H1 (cell line): ENCODE measurements around the gene RCC2. TPM values are rescaled to one million over a fixed set of nuclear protein-coding genes. Genes with fewer than 3 reads are reported as not detected.

Experiments used
- BACH1 ChIP-seq: IDR thresholded peaks from 2 replicates; pipeline ENCODE4 v1.6.1; 2012; ENCODE audit warnings: low read length, improper control_type of control experiment
- BCL11A ChIP-seq, 2 experiments: IDR thresholded peaks; one replicate each; pipeline ENCODE4 v1.6.1; 2011; ENCODE audit warnings: low read depth in 2 of 2, low read length in 2 of 2, mild to moderate bottlenecking in 2 of 2
- CBX8 ChIP-seq: fragments of 300-800, 300-1000 bp; sonication (generic); IDR thresholded peaks from 2 replicates; pipeline ENCODE4 v1.7.1; 2016; ENCODE audit warnings: low read depth, low read length, borderline replicate concordance
- CHD1 ChIP-seq: IDR thresholded peaks from 2 replicates; pipeline ENCODE4 v1.6.1; 2012; ENCODE audit warnings: low read depth, low read length, improper control_type of control experiment
- EP300 ChIP-seq, 2 experiments: IDR thresholded peaks; 1 replicate in 1 of 2; 2 replicates in 1 of 2; pipeline ENCODE4 v1.6.1; 2011 to 2012; ENCODE audit warnings: low read depth in 2 of 2, low read length in 2 of 2, mild to moderate bottlenecking in 2 of 2, borderline replicate concordance in 1 of 2, inconsistent platforms in 1 of 2, moderate library complexity in 1 of 2
- EZH2 ChIP-seq: fragments of 200-600 bp; sonication (generic); IDR thresholded peaks from 2 replicates; pipeline ENCODE4 v1.7.1; 2012; ENCODE audit warnings: low read depth, mild to moderate bottlenecking, moderate library complexity, low read length, inconsistent platforms; ENCODE audit not compliant: severe bottlenecking
- JUN ChIP-seq: IDR thresholded peaks from 2 replicates; pipeline ENCODE4 v1.6.1; 2011; ENCODE audit warnings: low read depth, mild to moderate bottlenecking, improper control_type of control experiment, low read length
- RAD21 ChIP-seq, 2 experiments: IDR thresholded peaks in 1 of 2; conservative IDR thresholded peaks in 1 of 2; 2 replicates each; pipeline ENCODE4 v1.6.1; 2011; ENCODE audit warnings: low read depth in 2 of 2, low read length in 2 of 2, improper control_type of control experiment in 1 of 2, inconsistent platforms in 1 of 2, mild to moderate bottlenecking in 1 of 2, moderate library complexity in 1 of 2
- SIN3A ChIP-seq, 2 experiments: IDR thresholded peaks in 1 of 2; conservative IDR thresholded peaks in 1 of 2; 2 replicates each; pipeline ENCODE4 v1.6.1; 2011 to 2012; ENCODE audit warnings: low read length in 2 of 2, improper control_type of control experiment in 1 of 2, low read depth in 1 of 2, mild to moderate bottlenecking in 1 of 2
- SP1 ChIP-seq: IDR thresholded peaks from 2 replicates; pipeline ENCODE4 v1.6.1; 2011; ENCODE audit warnings: low read depth, low read length
- polyA plus RNA-seq, 7 experiments: library from polyadenylated mRNA; depleted of rRNA in 3 of 7; stranded (reverse) in 5 of 7; unstranded in 2 of 7; fragments of >200 nt in 5 of 7; fragments of 200-250 nt in 2 of 7; gene quantifications; 1 replicate in 5 of 7; 2 replicates in 1 of 7; 4 replicates in 1 of 7; pipeline versions ENCODE4 v1.2.1 to v1.2.3, GENCODE V29; 2011 to 2013; ENCODE audit warnings: missing spikeins in 2 of 7, mixed read lengths in 2 of 7
- total RNA-seq: library from RNA; stranded (reverse); fragmentation: NEBNext Ultra II Directional; extraction: Animal tissue kit (Norgen Biotek cat#: 25700); gene quantifications from 2 replicates; pipeline ENCODE4 v1.2.1, GENCODE V29; 2021
- TF ChIP-seq, protein P1 (sequence below), 3 experiments: IDR thresholded peaks; 1 replicate in 2 of 3; 2 replicates in 1 of 3; pipeline versions ENCODE4 v1.5.1 to v1.6.1; 2011; ENCODE audit warnings: low read length in 3 of 3, mild to moderate bottlenecking in 3 of 3, inconsistent platforms in 2 of 3, low read depth in 1 of 3, moderate library complexity in 1 of 3; ENCODE audit not compliant: insufficient read depth in 1 of 3; ENCODE audit errors: control extremely low read depth in 1 of 3

RCC2 gene
- total and polyA plus RNA-seq, 2 of the 8 experiments (the other 6 are each of a cell fraction or from before 2014, with no cell fraction given), result 229 to 455 TPM

- TF ChIP-seq, protein P1, sequence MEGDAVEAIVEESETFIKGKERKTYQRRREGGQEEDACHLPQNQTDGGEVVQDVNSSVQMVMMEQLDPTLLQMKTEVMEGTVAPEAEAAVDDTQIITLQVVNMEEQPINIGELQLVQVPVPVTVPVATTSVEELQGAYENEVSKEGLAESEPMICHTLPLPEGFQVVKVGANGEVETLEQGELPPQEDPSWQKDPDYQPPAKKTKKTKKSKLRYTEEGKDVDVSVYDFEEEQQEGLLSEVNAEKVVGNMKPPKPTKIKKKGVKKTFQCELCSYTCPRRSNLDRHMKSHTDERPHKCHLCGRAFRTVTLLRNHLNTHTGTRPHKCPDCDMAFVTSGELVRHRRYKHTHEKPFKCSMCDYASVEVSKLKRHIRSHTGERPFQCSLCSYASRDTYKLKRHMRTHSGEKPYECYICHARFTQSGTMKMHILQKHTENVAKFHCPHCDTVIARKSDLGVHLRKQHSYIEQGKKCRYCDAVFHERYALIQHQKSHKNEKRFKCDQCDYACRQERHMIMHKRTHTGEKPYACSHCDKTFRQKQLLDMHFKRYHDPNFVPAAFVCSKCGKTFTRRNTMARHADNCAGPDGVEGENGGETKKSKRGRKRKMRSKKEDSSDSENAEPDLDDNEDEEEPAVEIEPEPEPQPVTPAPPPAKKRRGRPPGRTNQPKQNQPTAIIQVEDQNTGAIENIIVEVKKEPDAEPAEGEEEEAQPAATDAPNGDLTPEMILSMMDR (IDR thresholded peaks at IDR 0.05; ENCODE audit: control extremely low read depth in 1 of 3, insufficient read depth in 1 of 3, low read depth in 1 of 3, low read length in 3 of 3), result 0 out of 4 replicates have a peak, but pooled peaks of 1 of the 3 experiments have one; percentile 0
- TF ChIP-seq BACH1 (no peak), RAD21 (IDR thresholded peaks at IDR 0.05 in 1 of 2, conservative IDR thresholded peaks at IDR 0.05 in 1 of 2; ENCODE audit: low read depth in 2 of 2, low read length in 2 of 2) (no peak), EZH2 (no peak), EP300 (IDR thresholded peaks at IDR 0.05; ENCODE audit: borderline replicate concordance in 1 of 2, low read depth in 2 of 2, low read length in 2 of 2) (no peak), JUN (no peak), CBX8 (no peak), SP1 (no peak), CHD1 (no peak), BCL11A (IDR thresholded peaks at IDR 0.05; ENCODE audit: low read depth in 2 of 2, low read length in 2 of 2) (no peak), SIN3A (conservative IDR thresholded peaks at IDR 0.05 in 1 of 2, IDR thresholded peaks at IDR 0.05 in 1 of 2; ENCODE audit: low read depth in 1 of 2, low read length in 2 of 2) (0 out of 4 replicates have a peak, but pooled peaks have one; percentile 8 to 38)
Measured at GRCh38 chr1:17436380-17437174, 2.9 kb downstream of the RCC2 start (continued).
